Dendritic cell treated with granulocyte-macrophage colony-stimulating factor and Interleukin-4, amounts not matched to agents 40 ng/mL and 50 ng/mL, for 4 days (primary cell): Measurements from ENCODE around the gene GPR26.
"Not testable (repeated sequence)": the region's sequence is repeated elsewhere in the genome, so short reads cannot be mapped to it uniquely, and the experiment has no call there.

Source experiments
- H3K27ac Mint-ChIP-seq: one replicate; pipeline ENCODE4 v1.8.0; 2022; ENCODE audit warnings: mild to moderate bottlenecking, mixed read lengths
- H3K27me3 Mint-ChIP-seq: one replicate; pipeline ENCODE4 v1.8.0; 2022; ENCODE audit warnings: mild to moderate bottlenecking, mixed read lengths
- H3K36me3 Mint-ChIP-seq: one replicate; pipeline ENCODE4 v1.8.0; 2022; ENCODE audit warnings: low read depth, mixed read lengths
- H3K4me1 Mint-ChIP-seq: one replicate; pipeline ENCODE4 v1.8.0; 2022; ENCODE audit warnings: low read depth, mixed read lengths
- H3K4me3 Mint-ChIP-seq: one replicate; pipeline ENCODE4 v1.8.0; 2022; ENCODE audit warnings: mild to moderate bottlenecking, moderate library complexity, mixed read lengths
- H3K9me3 Mint-ChIP-seq: one replicate; pipeline ENCODE4 v1.8.0; 2022; ENCODE audit warnings: mixed read lengths
- intact Hi-C: fragments of 100-400 bp; cut with micrococcal nuclease; formaldehyde crosslinking; loops from one replicate; pipeline ENCODE4 v1.15.0; 2022

GPR26 gene

DNA sequence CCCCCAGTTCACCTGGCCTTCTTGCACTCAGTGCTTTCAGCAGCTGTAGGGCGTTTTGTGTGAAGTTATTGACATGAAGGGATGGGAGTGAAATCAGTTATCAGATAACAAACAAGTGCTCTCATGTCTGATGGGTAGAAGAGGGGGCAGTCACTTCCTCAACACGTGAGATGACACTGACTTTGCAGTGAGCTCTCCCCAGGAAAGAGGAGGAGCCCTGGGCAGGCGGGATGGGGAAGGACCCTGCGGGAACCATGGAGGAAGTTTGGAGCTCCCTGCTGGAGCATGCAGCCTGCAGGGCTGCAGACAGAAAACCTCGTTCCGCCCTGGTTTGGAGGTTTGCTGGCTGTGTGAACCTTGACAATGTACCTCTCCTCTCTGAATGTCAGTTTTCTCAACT is 38.7 kb downstream of the GPR26 start:
- H3K27ac Mint-ChIP-seq = no peak overlapping the region
- H3K9me3 Mint-ChIP-seq = no peaks in the 10 kb centered on the region
- peaks cover 5% of the 10 kb centered on the region for H3K27me3 Mint-ChIP-seq
- intact Hi-C loops = no loop called here
- H3K4me3 Mint-ChIP-seq = no peak overlapping the region
- no peaks in the 10 kb centered on the region for H3K36me3 Mint-ChIP-seq
- H3K4me1 Mint-ChIP-seq = no peaks in the 10 kb centered on the region

- Mint-ChIP-seq H3K4me1 (no peaks in the 10 kb centered on the region), H3K9me3 (no peaks in the 10 kb centered on the region), H3K27ac (no peak overlapping the region), H3K27me3 (peaks cover 5% of the 10 kb centered on the region), H3K4me3 (no peak overlapping the region), H3K36me3 (no peaks in the 10 kb centered on the region)
- intact Hi-C loops = no loop called here
These were observed 40.1 kb downstream of the GPR26 start for GRCh38 chr10:123706236-123706635.

DNA sequence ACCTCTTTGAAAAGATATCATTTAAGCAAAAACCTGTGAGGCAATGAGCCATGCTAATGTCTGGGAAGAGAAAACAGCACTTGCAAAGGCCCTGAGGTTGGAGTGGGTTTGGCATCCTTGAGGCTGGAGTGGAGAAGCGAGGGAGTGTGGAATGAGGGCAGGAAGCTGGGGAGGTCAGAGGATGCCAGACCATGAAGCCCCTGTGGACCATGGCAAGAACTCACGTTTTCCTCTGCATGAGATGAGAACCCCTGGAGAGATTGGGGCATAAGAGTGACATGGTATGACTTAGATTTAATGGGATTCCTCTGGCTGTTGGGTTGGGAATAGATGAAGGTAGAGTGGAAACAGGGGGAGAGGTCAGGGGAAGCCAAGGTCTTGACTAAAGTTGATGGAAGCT is 49.4 kb downstream of the GPR26 start:
- Mint-ChIP-seq H3K36me3 (no peaks in the 10 kb centered on the region), H3K27me3 (no peaks in the 10 kb centered on the region), H3K4me1 (no peaks in the 10 kb centered on the region), H3K4me3 (no peak overlapping the region), H3K27ac (no peak overlapping the region), H3K9me3 (no peaks in the 10 kb centered on the region)
- intact Hi-C loops = no loop called here

DNA sequence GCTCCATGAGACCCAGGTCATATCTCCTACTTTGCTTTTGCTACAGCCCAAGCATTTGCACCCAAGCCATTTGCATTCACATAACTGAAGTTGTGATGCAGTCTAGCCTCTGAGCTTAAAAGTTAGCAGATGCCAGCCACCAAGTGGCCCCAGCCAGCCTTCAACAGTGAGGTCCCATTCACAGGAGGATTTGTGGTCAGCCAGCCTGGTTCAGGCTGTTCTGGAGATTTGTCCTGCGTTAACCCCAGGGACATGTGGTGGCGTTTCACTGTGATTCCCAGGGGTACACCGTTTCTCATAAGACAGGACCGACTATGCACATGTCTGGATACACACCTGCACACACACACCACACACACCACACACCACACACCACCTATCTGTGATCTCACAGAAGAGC is 51.2 kb downstream of the GPR26 start:
- H3K36me3 Mint-ChIP-seq = no peaks in the 10 kb centered on the region
- no peaks in the 10 kb centered on the region for H3K4me1 Mint-ChIP-seq
- no peak overlapping the region for H3K27ac Mint-ChIP-seq
- no peaks in the 10 kb centered on the region for H3K9me3 Mint-ChIP-seq
- H3K4me3 Mint-ChIP-seq = no peak overlapping the region
- intact Hi-C loops = no loop called here
- no peaks in the 10 kb centered on the region for H3K27me3 Mint-ChIP-seq

- Mint-ChIP-seq H3K9me3 (no peaks in the 10 kb centered on the region), H3K27ac (no peak overlapping the region), H3K4me1 (no peaks in the 10 kb centered on the region), H3K4me3 (no peak overlapping the region), H3K36me3 (no peaks in the 10 kb centered on the region), H3K27me3 (no peaks in the 10 kb centered on the region)
- intact Hi-C loops = no loop called here
These were observed 52.4 kb downstream of the GPR26 start for GRCh38 chr10:123718544-123719060.

GRCh38 chr10:123720536-123720935 is 54.4 kb downstream of the GPR26 start:
- no peak overlapping the region for H3K4me3 Mint-ChIP-seq
- H3K27me3 Mint-ChIP-seq = peaks cover 3% of the 10 kb centered on the region
- intact Hi-C loops = no loop called here
- H3K27ac Mint-ChIP-seq = no peak overlapping the region
- no peaks in the 10 kb centered on the region for H3K9me3 Mint-ChIP-seq
- no peaks in the 10 kb centered on the region for H3K36me3 Mint-ChIP-seq
- no peaks in the 10 kb centered on the region for H3K4me1 Mint-ChIP-seq

- no peak overlapping the region for H3K27ac Mint-ChIP-seq
- no peak overlapping the region for H3K4me3 Mint-ChIP-seq
- no peaks in the 10 kb centered on the region for H3K4me1 Mint-ChIP-seq
- no peaks in the 10 kb centered on the region for H3K36me3 Mint-ChIP-seq
- H3K27me3 Mint-ChIP-seq = peaks cover 3% of the 10 kb centered on the region
- H3K9me3 Mint-ChIP-seq = no peaks in the 10 kb centered on the region
- intact Hi-C loops = no loop called here
These were observed 55.4 kb downstream of the GPR26 start for GRCh38 chr10:123721441-123722049.

DNA sequence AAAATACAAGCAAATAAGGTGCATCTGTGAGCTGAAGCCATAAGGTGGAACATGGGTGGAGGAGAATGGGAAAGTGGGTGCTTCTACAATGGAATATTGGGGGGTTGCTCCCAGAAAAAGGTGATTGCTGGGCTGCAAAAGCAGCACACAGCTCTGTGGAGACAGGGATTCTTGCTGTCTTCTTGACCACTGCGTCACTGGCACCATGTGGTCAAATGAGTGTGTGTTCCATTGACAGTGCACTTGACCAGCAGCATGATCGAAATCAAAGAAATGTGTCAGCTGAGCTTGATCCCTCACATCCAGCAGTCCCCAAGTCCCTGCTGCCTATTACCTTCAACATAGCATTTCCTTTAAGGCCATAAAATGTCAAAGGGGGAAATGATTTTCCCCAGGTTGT is 56.2 kb downstream of the GPR26 start:
- peaks cover 3% of the 10 kb centered on the region for H3K27me3 Mint-ChIP-seq
- intact Hi-C loops = no loop called here
- H3K27ac Mint-ChIP-seq = no peak overlapping the region
- no peaks in the 10 kb centered on the region for H3K4me1 Mint-ChIP-seq
- H3K36me3 Mint-ChIP-seq = no peaks in the 10 kb centered on the region
- no peaks in the 10 kb centered on the region for H3K9me3 Mint-ChIP-seq
- no peak overlapping the region for H3K4me3 Mint-ChIP-seq

- Mint-ChIP-seq H3K4me3 (no peak overlapping the region), H3K9me3 (no peaks in the 10 kb centered on the region), H3K4me1 (no peaks in the 10 kb centered on the region)
These were observed 58.6 kb downstream of the GPR26 start for GRCh38 chr10:123724747-123725146.

DNA sequence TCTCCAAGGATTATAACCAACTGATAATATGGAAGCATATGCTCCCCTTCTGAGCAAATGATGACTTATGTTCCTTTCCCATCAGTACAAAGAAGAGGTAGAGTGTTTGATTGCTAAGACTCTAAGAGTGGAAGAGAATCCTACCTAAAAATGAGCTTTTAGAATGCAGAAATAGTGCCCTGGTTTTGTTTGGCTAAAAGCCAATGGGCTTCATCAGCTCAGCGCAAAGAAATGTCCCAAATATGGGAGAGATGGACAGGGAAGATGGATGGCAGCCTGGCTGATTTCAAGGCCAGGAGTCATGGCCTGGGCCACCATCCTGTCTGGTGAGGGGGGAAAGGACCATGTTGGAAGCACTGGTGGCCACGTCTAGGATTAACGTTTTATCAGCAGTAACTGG is 60.2 kb downstream of the GPR26 start:
- H3K9me3 Mint-ChIP-seq = no peaks in the 10 kb centered on the region
- no peak overlapping the region for H3K27ac Mint-ChIP-seq
- no peaks in the 10 kb centered on the region for H3K4me1 Mint-ChIP-seq
- H3K4me3 Mint-ChIP-seq = no peak overlapping the region
- H3K27me3 Mint-ChIP-seq = peaks cover 3% of the 10 kb centered on the region
- no peaks in the 10 kb centered on the region for H3K36me3 Mint-ChIP-seq
- intact Hi-C loops = no loop called here

More at GRCh38 chr10:123724747-123725146, 58.6 kb downstream of the GPR26 start:
- Mint-ChIP-seq H3K27me3 (peaks cover 3% of the 10 kb centered on the region), H3K27ac (no peak overlapping the region), H3K36me3 (no peaks in the 10 kb centered on the region)
- intact Hi-C loops = no loop called here

DNA sequence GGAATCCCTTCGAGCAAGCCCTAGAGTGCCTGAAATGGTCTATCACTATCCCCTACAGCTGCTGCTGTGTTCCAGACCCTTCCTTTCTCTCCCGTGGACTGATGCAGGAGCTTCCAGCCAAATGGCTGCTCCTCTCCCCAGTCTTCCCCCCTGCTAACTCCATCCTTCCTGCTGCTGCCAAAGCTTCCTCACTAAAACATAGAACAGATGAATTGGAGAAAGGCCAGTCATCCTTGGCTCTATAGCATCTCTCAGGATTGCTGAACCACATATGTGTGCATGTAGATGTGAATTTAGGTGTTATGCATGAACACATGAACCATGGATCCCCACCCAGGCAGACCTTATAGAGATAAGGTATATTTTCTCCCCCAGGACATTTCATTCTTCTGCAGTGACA is 60.7 kb downstream of the GPR26 start:
- intact Hi-C loops = no loop called here
- Mint-ChIP-seq H3K36me3 (no peaks in the 10 kb centered on the region), H3K27me3 (peaks cover 3% of the 10 kb centered on the region), H3K4me3 (no peak overlapping the region), H3K27ac (no peak overlapping the region), H3K9me3 (no peaks in the 10 kb centered on the region), H3K4me1 (no peaks in the 10 kb centered on the region)

- Mint-ChIP-seq H3K27me3 (peaks cover 2% of the 10 kb centered on the region), H3K36me3 (no peaks in the 10 kb centered on the region), H3K4me1 (no peaks in the 10 kb centered on the region), H3K9me3 (no peaks in the 10 kb centered on the region), H3K4me3 (no peak overlapping the region), H3K27ac (no peak overlapping the region)
- intact Hi-C loops = no loop called here
These were observed 63.4 kb downstream of the GPR26 start for GRCh38 chr10:123729523-123729922.

DNA sequence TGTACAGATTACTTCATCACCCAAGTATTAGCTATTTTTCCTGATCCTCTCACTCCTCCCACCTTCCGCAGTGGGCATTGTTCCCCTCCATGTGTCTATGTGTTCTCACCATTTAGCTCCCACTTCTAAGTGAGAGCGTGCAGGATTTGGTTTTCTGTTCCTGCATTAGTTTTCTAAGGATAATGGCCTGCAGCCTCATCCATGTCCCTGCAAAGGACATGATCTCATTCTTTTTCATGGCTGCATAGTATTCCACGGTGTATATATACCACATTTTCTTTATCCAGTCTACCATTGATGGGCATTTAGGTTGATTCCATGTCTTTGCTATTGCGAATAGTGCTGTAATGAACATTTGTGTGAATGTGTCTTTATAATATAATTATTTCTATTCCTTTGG is 70.8 kb downstream of the GPR26 start:
- H3K4me3 Mint-ChIP-seq, intact Hi-C loops, H3K36me3 Mint-ChIP-seq, H3K9me3 Mint-ChIP-seq, H3K27ac Mint-ChIP-seq, H3K4me1 Mint-ChIP-seq, H3K27me3 Mint-ChIP-seq: not testable (repeated sequence)

- Mint-ChIP-seq H3K27me3 (no peaks in the 10 kb centered on the region), H3K4me1 (no peaks in the 10 kb centered on the region), H3K4me3 (no peak overlapping the region), H3K36me3 (no peaks in the 10 kb centered on the region), H3K9me3 (no peaks in the 10 kb centered on the region), H3K27ac (no peak overlapping the region)
- intact Hi-C loops = no loop called here
These were observed 75.0 kb downstream of the GPR26 start for GRCh38 chr10:123741146-123741545.

GRCh38 chr10:123741711-123742110 is 75.6 kb downstream of the GPR26 start:
- Mint-ChIP-seq H3K27ac (no peak overlapping the region), H3K36me3 (no peaks in the 10 kb centered on the region), H3K9me3 (no peaks in the 10 kb centered on the region), H3K4me3 (no peak overlapping the region), H3K4me1 (no peaks in the 10 kb centered on the region), H3K27me3 (no peaks in the 10 kb centered on the region)
- intact Hi-C loops = no loop called here
